ENCODE results near the gene MADCAM1. TPM values are rescaled to one million over a fixed set of nuclear protein-coding genes. Genes with fewer than 3 reads are reported as not detected.

Gene MADCAM1
- total RNA-seq, 1 donor from 2014 or later, result 2.7 TPM

DNA sequence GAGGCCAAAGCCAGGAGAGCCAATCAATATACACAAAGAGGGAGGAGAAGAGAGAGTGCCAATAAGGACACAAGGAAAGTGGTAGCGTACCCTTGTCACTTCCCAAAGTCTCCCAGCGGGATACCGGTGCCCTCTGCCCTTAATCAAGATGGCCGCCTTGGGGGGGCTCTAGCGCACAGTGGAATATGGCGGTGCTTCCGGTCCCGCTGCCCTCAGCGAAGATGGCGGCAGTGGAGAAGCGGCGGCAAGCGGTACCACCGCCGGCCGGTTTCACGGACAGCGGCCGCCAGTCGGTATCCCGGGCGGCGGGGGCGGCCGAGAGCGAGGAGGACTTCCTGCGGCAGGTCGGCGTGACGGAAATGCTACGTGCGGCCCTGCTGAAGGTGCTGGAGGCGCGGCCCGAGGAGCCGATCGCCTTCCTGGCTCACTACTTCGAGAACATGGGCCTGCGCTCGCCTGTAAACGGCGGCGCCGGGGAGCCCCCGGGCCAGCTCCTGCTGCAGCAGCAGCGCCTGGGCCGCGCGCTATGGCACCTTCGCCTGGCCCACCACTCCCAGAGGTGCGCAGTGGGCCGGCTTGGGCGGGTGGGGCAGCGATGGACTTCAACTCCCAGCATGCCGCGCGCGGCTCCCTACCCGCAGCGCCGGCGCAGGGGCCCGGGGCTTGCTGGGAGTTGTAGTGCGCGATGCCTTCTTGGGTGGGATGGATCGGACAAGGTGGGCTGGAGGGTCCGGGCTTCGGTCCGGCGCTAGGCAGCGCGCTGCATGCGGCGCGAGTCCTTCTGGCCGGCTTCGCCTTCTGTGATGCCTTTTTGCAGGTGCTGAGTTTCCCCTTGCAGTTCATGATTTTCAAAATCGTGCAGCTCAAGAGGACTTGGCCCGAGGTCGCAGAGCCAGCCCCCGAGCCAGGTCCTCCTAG is 11.3 kb downstream of the MADCAM1 start, which contains the start of gene TPGS1:
TPGS1 (plus strand) TSS at position 212 of the 918 bp plus-strand sequence; CDS start at position 222, 10 bp downstream.
- peak within 1 kb of the TSS; percentile 93 for H3K4me3 Mint-ChIP-seq
- peak within 1 kb of the TSS; percentile 99 for H3K27ac Mint-ChIP-seq
- H3K4me1 Mint-ChIP-seq (ENCODE audit: unreplicated experiment), result peaks cover 21% of the 10 kb centered on the region
- H3K36me3 Mint-ChIP-seq, result no peaks in the 10 kb centered on the region
- DNase-seq (ENCODE audit: extremely low spot score, unreplicated experiment), result peak; percentile 94
- H3K27me3 Mint-ChIP-seq, result peaks cover 1% of the 10 kb centered on the region
- TF ChIP-seq, protein P1, sequence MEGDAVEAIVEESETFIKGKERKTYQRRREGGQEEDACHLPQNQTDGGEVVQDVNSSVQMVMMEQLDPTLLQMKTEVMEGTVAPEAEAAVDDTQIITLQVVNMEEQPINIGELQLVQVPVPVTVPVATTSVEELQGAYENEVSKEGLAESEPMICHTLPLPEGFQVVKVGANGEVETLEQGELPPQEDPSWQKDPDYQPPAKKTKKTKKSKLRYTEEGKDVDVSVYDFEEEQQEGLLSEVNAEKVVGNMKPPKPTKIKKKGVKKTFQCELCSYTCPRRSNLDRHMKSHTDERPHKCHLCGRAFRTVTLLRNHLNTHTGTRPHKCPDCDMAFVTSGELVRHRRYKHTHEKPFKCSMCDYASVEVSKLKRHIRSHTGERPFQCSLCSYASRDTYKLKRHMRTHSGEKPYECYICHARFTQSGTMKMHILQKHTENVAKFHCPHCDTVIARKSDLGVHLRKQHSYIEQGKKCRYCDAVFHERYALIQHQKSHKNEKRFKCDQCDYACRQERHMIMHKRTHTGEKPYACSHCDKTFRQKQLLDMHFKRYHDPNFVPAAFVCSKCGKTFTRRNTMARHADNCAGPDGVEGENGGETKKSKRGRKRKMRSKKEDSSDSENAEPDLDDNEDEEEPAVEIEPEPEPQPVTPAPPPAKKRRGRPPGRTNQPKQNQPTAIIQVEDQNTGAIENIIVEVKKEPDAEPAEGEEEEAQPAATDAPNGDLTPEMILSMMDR (conservative IDR thresholded peaks at IDR 0.05), result peak; percentile 37
- no peaks in the 10 kb centered on the region for H3K9me3 Mint-ChIP-seq

DNA sequence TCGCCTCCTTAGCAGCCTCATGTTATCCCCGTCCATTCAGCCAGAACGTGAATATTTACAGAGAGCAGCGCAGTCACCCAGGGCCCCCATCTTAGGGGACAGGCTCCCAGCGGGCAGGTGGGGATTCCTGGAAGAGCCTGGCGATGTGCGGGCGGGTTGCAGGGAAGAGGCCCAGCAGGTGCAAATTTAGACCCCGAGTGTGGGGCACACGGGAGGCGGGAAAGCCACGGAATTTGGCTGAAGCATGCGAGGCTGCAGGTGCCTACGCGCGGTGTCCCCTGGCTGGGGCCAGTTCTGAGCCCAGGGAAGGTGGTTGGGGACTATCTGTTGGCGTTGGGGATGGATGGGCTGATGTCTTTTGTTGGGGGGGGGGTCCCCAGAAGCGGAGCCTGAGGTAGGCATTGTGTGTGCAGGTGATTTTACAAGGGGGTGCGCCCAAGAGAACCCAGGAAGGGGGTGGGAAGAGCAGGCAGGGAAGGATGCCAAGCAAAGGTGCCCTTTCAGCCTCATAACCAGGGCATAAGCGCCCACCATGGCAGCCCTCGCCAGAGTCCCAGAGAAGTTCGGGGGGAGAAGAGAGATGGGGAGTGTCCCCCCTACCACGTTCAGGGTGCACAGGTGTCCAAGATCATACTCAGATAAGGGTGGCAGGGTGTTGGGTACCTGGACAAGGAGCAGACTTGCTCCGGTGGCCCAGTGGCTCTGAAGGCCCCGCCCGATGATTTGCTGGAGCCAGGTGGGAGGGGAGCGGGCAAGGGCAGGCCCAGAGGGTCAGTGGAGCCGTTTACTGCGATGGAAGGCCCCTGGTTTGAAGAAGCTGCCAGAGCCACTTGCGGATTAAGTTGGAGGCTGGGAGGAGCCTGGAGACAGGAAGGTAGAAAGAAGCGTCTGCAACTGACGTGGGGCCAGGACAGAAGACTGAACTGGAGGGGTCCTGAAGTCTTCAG is 12.2 kb downstream of the MADCAM1 start:
- peak overlapping the region; percentile 91 for H3K27ac Mint-ChIP-seq

DNA sequence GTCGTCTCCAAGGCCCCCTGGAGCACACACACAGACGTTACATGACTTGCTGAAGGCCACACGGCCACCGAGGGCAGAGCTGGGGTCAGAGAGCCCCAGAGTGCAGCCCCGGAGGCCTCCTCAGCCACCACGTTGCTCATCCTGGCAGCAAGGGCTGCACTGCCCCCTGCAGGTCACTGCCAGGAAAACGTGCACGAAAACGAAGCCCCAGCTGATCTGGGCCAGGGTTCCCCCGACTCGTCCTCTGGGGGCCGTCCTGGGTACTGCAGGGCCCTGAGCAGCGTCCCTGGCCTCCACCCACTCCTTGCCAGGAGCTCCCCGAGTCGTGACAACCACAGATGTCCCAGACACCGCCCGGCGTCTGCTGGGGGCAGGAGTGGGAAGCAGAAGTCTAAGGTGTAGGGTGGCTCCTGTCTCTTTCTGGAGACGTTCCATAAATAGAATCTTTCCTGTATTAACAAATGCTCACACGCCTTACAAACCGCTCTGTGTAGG is 14.4 kb downstream of the MADCAM1 start:
- DNase-seq (ENCODE audit: extremely low spot score, unreplicated experiment), result peak; percentile 95
- Mint-ChIP-seq H3K9me3 (no peaks in the 10 kb centered on the region), H3K36me3 (peaks cover 4% of the 10 kb centered on the region), H3K27me3 (no peaks in the 10 kb centered on the region), H3K4me1 (ENCODE audit: unreplicated experiment) (peaks cover 21% of the 10 kb centered on the region), H3K27ac (peak overlapping the region; percentile 98), H3K4me3 (peak overlapping the region; percentile 87)
- TF ChIP-seq, protein P1 (conservative IDR thresholded peaks at IDR 0.05), result peak; percentile 100

More for the DNA sequence above, 12.2 kb downstream of the MADCAM1 start:
- H3K4me3 Mint-ChIP-seq, result peak overlapping the region; percentile 93
- no peaks in the 10 kb centered on the region for H3K36me3 Mint-ChIP-seq
- no peaks in the 10 kb centered on the region for H3K27me3 Mint-ChIP-seq
- TF ChIP-seq, protein P1 (conservative IDR thresholded peaks at IDR 0.05), result no peak
- H3K4me1 Mint-ChIP-seq (ENCODE audit: unreplicated experiment), result peaks cover 16% of the 10 kb centered on the region
- DNase-seq (ENCODE audit: extremely low spot score, unreplicated experiment), result no peak
- H3K9me3 Mint-ChIP-seq, result no peaks in the 10 kb centered on the region

DNA sequence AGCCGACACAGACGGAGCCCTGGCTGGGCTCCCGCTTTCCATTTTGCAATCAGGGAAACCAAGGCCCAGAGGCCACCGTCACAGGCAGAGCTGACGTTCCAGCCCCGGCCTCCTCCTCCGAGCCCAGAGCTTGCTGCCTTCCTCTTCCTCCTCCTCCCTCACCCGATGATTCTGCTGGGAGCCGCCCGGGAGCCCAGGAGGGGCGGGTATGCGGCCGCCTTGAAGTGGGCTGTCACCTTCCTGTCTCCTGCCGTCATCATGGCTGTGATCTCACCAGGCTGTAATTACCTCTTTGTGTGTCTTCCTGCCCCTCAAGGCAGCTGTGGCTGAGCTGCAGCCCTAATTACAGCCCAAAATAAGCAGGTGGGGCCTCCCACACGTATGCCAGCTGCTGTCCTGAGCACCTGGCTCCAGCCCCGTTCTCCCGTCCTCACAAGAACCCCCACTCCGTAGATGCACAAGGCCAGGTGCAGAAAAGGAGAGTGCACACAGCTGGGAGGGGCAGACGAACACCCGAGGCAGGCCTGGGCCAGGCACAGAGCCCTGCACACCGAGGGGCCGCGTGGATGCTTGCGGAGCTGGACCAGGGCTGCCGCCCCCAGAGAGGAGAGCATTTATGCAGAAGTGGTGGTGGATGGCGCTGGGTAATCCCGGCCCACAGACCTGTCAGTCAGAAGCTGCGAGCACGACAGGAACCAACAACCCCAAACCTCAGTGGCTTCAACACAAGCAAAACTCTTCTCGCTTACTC is 15.0 kb downstream of the MADCAM1 start:
- peaks cover 25% of the 10 kb centered on the region for H3K4me1 Mint-ChIP-seq (ENCODE audit: unreplicated experiment)
- peaks cover 4% of the 10 kb centered on the region for H3K36me3 Mint-ChIP-seq
- TF ChIP-seq, protein P1 (conservative IDR thresholded peaks at IDR 0.05), result no peak
- DNase-seq (ENCODE audit: extremely low spot score, unreplicated experiment), result no peak
- H3K9me3 Mint-ChIP-seq, result no peaks in the 10 kb centered on the region
- H3K27me3 Mint-ChIP-seq, result no peaks in the 10 kb centered on the region
- peak overlapping the region; percentile 87 for H3K4me3 Mint-ChIP-seq
- peak overlapping the region; percentile 98 for H3K27ac Mint-ChIP-seq

Data from type B pancreatic cell (in vitro differentiated cells).